Right ventricle myocardium inferior (tissue), 1 donor: Measurements from ENCODE around the gene ARPP19. TPM values are rescaled to one million over a fixed set of nuclear protein-coding genes. Genes with fewer than 3 reads are reported as not detected.

Source experiments
- total RNA-seq: library from RNA; stranded (reverse); fragmentation: NEBNext Ultra II Directional; extraction: Animal tissue kit (Norgen Biotek cat#: 25700); gene quantifications from one replicate; pipeline ENCODE4 v1.2.1, GENCODE V29; 2021
- donor health status: DM: no; HTN: yes; CAD: no; lungs with severe emphysema.

ARPP19 gene
- total RNA-seq, 1 donor from 2014 or later, result 155 TPM

Other genes with a start within 250 kb of the ARPP19 start
- 7.9 TPM for gene MYO5A, start 40.1 kb downstream of the ARPP19 start, total RNA-seq
- 21.7 TPM for gene ATOSA, start 110.4 kb upstream of the ARPP19 start, total RNA-seq
- gene ONECUT1, start 221.3 kb upstream of the ARPP19 start, total RNA-seq, result not detected